CD4-positive, alpha-beta T cell treated with Interleukin-6 for 4 hours (primary cell): Measurements from ENCODE around the gene XPR1.
A peak's percentile ranks its signal among the peaks of the same experiment; 100 is the strongest.
"Not testable (repeated sequence)": the region's sequence is repeated elsewhere in the genome, so short reads cannot be mapped to it uniquely, and the experiment has no call there.

ENCODE experiments used
- DNase-seq: peaks from one replicate; pipeline ENCODE4 v3.0.0-alpha.2; 2020; ENCODE audit warnings: mixed read lengths

Gene XPR1

DNA sequence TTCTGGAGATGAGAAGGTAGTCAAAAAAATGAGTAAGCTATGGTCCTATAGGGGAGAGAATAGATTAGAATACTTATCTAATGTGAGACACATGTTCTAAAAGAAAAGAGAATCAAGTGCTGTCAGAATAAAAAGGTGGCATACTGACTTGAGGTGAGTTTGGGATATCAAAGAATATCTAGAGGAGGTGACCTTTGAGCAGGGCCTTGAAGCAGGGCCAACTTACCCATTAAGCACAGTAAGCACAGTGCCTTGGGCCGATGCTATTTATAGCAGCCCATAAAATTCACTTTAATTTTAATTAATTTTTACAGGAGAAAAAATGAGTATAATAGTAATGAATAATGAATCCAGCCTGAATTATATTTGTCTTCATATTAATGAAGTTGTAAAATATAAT is 92.2 kb downstream of the XPR1 start:
- no peak for DNase-seq

- DNase-seq, result not testable (repeated sequence)
Measured at GRCh38 chr1:180726024-180726423, 94.2 kb downstream of the XPR1 start.

GRCh38 chr1:180727751-180728150 is 95.9 kb downstream of the XPR1 start:
- not testable (repeated sequence) for DNase-seq

DNA sequence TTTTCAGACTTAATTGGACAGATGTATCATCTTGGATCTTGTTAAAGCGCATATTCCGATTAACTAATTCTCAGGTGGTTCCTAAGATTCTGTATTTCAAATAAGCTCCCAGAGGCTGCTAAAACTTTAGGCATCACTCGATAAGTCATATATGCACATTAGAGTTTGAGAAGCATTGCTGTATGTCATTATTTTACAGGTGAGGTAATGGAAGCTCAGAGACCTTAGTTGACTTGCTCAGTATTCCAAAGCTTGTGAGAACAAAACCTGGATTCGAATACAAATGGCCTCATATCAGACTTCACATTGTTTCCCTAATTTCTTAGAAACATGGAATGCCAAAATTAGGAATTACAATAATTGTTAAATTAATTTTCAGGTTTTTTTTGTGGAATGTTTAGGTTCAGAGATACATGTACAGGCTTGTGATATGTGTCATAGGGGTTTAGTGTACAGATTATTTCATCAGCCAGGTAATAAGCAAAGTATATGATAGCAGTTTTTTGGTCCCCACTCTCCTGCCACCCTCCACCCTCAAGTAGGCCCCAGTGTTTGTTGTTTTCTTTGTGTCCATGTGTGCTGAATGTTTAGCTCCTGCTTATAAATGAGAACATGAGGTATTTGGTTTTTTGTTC is 96.8 kb downstream of the XPR1 start:
- no peak for DNase-seq

DNA sequence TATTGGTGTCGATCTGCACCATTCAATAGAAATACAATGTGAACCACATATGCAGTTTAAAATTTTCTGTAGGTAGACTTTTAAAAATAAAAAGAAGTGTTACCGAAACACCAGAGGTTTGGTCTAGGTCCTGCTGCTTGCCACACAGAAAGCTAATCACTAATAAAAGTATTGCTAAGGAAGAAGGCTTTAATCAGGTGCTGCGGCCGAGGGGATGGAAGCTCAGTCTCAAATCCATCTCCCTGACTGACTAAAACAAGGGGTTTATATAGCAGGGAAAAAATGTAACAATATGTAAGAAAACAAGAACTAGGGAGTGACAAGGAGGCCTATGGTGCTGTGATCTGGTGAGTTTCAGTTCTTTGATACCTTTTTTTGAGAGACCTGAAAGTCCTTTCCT is 99.3 kb downstream of the XPR1 start:
- DNase-seq, result no peak

DNA sequence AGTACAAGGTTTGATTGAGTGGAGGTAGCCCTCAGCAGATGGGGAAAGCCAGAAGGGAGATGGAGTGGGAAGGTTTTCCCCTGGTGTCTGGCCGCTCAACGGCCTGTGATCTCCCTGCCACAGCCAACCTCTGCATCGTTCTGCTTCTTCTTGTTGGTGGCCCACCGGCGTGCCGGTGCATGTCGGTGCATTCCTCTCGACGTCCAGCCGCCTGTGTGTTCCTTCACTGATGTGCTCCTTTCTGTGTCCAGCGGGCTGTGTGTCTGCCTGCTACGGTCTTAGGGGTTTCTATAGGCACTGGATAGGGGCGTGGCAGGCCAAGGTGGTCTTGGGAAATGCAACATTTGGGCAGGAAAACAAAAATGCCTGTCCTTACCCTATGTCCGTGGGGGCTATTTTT is 101.0 kb downstream of the XPR1 start:
- no peak for DNase-seq

- DNase-seq, result no peak
Measured at GRCh38 chr1:180734366-180734765, 102.5 kb downstream of the XPR1 start.

DNA sequence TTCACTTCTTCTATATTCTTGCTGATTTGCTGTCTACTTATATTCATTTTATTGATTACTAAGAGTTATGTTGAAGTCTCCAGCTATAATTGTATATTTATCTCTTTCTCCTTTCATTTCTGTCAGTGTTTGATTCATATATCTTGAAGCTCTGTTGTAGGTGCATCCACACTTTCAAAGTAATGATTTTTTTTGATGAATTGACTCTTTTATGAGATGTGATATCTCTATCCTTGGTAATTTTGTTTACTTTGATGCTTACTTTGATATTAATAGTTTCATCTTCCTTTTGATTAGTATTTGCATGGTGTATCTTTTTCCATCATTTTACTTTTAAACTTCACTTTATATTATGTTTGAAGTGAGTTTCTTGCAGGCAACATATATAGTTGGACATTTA is 110.8 kb downstream of the XPR1 start:
- no peak for DNase-seq

- no peak for DNase-seq
Measured at GRCh38 chr1:180743868-180744267, 112.0 kb downstream of the XPR1 start.

GRCh38 chr1:180745098-180745497 is 113.3 kb downstream of the XPR1 start:
- DNase-seq, result no peak

GRCh38 chr1:180751921-180752320 is 120.1 kb downstream of the XPR1 start:
- no peak for DNase-seq

GRCh38 chr1:180754453-180754852 is 122.6 kb downstream of the XPR1 start:
- DNase-seq, result no peak

DNA sequence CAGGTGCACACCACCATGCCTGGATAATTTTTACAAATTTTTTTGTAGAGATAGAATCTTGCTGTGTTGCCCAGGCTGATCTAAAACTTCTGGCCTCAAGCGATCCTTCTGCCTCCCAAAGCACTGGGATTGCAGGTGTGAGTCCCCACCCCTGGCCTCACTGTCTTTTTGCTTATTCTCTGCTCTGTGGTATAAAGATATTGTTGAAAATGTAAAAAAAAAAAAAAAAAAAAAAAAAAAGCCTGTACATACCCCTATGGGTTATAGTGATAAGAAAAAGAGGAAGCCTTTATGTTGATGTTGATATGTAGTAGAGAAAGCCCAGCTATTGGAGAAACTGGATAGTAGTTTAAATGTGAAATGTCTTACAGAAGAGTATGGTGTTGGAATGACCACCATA is 125.8 kb downstream of the XPR1 start:
- DNase-seq, result no peak

GRCh38 chr1:180762796-180763195 is 131.0 kb downstream of the XPR1 start:
- DNase-seq, result no peak

GRCh38 chr1:180765151-180765550 is 133.3 kb downstream of the XPR1 start:
- no peak for DNase-seq

DNA sequence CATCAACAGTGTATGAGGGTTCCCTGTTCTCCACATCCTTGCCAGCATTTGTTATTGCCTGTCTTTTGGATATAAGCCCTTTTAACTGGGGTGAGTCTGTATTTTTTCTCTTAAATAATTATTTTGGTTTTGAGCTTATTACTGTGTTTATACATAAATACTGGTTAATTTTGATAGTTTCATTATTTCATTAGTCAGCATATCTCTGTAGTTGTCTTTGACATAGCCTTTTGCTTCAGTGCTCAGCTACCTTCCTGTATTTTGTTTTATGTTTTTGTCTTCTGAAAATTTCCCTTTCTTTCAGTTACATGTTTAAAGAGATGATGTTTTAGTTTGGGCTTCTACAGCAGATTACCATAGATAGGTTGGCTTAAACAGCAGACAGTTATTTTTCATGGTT is 138.1 kb downstream of the XPR1 start:
- no peak for DNase-seq

GRCh38 chr1:180773210-180773865 is 141.5 kb downstream of the XPR1 start:
- no peak for DNase-seq

DNA sequence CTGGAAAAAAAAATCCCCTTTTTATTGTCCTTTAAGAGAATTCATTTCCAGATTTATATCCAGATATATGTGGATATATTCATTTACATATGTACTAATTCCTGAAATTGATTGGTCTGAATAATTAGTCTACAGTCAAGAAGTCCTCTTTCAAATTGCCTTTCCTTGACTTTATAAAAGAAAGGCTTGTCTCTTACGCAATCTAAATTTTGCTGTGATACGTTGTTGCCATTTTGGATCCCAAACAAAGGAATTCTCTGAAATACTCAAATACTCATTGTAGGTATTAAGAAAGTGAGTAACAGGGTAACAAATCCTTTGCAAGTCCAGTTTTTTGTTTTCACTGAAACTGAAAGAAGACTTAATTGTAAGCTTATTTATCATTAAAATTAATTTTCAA is 144.0 kb downstream of the XPR1 start:
- no peak for DNase-seq

- DNase-seq, result no peak
Measured at GRCh38 chr1:180777072-180777689, 145.4 kb downstream of the XPR1 start.

DNA sequence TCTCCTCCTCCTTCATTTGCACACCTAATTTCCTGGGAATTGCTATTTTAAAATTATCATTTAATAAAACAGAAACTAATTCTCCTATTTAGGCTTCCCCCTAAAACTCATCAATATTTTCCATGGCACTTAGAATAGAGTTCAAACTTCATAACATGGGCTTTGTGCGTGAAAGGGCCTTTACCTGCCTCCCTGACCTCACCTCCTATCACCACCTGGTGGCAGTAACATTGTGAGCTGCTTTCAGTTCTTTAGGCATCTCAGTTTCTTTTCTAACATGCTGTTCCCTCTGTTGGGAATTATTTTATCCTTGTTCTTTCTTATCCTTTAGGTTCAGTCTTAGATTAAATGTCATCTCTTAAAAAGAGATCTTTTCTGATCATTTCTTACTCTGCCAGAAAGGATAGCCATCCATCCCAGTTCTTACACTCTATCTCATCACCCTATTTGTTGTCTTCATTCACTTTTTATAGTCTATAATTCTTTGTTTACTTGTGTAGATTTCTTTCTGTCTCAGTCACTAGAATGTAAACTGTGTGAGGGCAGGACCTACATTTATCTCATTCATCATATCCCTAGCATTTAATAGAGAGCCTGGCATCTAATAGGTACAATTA is 147.1 kb downstream of the XPR1 start:
- DNase-seq, result peak; percentile 5

GRCh38 chr1:180779584-180779983 is 147.8 kb downstream of the XPR1 start:
- no peak for DNase-seq

GRCh38 chr1:180781718-180782117 is 149.9 kb downstream of the XPR1 start:
- DNase-seq, result no peak

DNA sequence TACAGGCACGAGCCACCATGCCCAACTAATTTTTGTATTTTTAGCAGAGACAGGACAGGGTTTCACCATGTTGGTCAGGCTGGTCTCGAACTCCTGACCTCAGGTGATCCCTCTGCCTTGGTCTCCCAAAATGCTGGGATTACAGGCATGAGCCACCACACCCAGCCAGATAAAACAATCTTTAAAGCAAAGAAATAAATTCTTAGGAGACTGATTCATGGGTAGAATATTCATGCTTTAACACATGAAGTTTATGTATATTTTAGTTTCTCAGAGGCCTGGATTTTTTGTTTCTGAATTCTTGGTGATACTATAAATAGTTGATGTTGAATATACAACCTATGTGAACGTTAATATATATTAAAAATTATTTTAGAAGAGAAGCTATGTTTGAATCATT is 153.5 kb downstream of the XPR1 start:
- no peak for DNase-seq

DNA sequence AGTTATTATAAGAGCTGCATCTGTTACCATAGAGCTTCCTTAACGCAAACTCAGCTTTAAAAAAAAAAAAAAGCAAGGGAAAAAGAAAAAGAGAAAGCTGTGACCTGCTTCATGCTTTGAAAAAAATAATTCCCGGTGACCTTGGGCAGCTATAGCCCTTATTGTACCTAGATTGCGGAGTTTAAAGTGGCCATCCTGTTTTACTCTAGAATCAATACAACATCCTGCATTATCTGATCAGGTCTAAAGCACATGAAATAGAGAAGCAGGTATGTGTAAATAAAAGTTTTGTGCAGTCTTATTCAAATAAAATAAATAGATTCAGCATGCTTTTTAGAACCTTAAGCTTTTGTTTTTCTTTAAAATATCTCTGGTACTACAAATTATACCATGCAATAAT is 154.1 kb downstream of the XPR1 start:
- DNase-seq, result no peak
